Effector CD4-positive, alpha-beta T cell (primary cell): ENCODE measurements around the gene ESPN.
"Not testable (repeated sequence)": the region's sequence is repeated elsewhere in the genome, so short reads cannot be mapped to it uniquely, and the experiment has no call there.

Experiments used
- DNase-seq: peaks from one replicate; pipeline ENCODE4 v3.0.0-alpha.2; 2020

ESPN gene

DNA sequence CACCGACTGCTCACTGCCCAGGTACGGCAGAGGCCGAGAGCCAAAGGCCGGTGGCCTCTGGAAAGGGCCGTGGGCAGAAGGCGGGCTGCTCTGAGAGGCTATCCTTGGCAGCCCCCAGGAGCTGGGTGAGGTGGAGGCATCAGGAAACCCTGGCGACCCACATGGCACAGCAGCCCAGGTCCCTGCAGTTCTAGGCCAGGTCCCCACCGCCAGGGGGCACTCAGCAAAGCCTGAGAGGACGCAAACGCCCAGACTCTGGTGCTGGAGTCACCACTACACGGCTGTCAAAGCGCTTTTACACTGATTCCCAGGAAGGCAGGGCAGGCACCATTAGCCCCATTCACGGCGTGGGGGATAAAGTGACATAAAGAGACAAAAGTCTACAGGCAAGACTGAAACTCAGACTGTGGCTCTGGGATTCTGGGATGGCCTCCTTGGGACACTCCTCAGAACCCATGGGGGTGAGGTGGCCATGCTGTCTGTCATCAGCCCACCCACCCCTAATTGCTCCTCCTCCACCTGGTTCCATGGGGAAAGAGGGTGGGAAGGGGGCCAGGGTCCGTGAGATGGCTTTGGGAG is 61.9 kb downstream of the ESPN start:
- peak; percentile 84 for DNase-seq

DNA sequence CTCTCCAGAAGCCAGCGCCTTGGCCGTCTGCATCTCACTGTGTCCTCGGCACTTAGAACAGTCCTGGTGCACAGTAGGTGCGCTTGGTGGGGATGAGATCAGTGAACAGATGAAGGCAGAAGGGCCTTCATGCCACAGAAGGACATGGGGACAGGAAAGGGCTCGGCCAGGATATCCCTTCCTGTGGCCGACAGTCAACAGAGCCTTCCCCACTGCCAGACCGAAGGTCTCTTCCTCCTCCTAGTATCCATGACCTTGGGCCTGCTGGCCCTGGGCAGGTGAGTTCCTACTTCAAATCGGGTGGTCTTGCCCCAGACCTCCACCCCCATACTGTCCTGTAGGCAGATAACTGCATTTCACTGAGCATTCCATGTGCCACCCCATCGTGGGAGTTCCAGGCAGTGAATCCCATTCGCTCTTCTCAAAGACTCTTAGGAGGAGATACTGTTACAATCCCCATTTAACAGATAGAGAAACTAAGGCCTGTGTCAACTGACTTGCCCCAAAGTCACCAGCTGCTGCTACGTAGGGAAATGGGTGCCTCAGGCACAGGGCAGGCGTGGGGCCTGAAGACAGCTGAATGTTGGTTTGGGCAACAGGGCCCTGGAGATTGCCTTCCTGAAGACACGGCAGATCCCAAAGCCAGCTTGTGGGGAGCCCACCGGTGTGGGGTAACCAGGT is 63.4 kb downstream of the ESPN start:
- DNase-seq, result no peak

DNA sequence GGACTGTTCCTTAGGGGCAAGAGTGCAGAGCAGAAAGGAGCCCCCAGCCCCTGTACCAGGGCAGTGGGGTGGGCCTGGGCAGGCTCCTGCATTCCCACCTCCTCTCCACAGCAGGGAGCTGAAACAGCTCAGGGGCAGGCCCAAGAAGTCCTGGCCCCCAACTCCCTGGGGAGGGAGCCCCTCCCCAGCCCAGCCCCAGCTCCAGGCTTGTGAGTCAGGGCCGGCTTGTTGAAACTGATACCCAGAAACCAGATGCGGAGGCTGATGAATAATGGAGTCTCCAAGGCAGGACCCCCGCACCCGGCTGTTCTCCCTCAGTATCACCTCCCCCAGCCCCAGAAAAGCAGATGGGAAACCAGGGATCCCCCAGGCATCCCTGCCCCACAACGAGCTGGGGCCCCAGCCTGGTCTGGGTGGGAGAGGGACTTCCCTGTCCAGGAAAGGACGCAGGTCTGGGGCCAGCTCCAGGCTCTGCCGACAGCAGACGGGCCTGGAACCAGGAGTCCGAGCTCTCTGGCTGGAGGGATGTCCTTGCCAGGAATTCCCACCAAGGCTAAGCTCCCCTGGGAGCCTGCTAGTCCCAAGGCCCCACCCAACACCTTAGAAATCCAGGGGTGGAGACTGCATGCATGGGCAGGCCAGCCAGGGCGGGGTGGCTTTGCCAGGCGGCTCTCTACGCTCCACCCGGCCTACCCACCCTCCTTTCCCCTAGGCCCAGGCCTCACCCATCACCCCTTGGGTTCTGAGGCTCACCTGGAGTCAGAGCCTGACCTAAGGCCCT is 64.2 kb downstream of the ESPN start:
- no peak for DNase-seq

DNA sequence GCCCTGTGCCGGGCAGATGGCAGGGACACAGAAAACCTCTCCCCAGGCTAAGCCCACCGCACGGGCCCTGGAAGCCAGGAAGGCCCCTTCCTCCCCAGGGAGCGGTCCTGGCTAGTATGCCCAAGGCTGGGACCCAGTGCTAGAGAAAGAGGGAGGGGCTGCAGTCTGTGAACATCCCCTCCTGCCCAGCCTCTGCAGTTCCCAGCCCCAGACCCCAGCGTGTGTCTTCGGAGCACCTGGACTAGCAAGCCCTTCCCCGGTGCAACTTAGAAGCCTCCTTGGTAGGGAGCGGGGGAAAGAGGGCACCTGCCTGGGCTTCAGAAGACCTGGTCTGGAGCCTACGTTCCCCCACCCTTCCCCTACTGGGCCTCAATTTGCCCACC is 64.8 kb downstream of the ESPN start:
- DNase-seq, result no peak

DNA sequence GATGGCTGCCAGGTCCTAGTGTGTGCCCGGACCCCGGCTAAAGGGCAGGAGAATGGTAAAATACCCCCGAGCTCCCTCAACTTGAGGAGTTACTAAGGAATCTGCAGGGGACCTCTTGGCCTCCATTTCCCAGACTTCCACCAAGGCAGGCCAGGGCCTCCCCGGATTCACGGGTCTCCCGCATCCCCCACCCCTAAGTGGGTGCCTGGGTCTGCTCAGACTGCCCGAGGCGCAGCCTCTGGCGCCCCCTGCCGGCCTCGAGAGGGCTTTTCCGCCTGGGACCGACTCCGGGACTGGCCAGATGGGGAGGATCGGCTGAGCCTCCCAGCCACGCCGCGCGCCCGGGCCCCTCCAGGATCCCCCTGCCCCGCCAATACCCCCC is 65.2 kb downstream of the ESPN start:
- DNase-seq, result peak; percentile 72

DNA sequence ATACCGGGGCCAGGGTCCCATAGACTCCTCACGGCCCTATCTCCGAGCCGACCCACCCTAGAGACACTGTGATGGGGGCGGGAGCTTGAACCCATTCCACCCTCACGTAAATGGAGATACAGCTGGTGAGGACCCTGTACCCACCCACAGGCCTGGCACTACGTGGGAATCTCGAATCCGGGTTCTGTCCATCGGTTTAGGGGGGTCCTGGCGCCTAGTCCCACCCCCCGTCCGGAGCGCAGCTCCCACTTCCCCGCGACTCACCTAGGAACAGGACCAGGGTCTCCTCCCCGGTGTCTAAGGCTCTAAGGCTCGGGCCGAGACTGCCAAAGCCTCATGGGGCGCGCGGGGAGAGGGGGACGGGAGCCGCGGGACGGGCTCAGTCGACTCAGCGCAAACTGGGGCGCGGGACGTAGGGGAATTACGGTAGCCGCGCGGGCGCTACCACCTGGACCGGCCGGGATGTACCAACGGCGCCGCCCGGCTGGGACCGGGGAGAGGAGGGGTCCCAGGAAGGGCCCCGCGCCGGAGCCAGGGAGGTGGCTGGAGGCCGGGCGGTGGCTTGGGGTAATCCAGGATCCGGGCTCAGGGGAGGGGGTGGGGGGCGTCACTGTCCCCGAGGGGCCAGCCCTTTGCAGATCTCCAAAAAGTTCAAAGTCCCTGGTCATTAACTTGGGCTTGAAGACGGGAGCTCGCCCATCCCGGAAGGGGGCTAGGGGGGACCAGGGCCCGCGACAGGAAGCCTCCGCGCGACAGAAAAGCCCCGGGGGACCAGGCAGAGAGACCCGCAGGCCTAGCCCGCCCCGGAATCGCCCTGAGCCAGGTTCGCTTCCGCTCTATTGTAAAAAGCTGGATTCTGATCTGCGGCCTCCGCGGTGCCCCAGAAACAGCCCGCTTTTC is 65.9 kb downstream of the ESPN start:
- peak; percentile 22 for DNase-seq

DNA sequence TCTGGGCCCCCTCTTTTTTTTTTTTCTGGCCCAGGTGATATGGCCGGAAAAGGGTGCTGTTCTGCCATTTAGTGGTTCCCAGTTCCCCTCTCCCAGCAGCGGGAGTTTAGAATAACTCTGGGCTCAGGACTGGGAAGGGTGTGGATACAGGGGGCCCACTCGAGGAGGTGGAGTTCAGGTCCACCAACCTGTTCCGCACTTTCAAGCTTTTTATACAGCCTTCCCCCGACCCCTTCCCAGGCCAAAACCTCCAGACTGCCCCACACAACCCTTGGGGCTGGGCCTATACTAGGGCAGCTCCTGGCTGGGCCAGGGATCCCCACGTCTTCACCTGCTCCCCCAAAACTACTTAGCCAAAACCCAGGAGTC is 66.5 kb downstream of the ESPN start:
- DNase-seq, result no peak

DNA sequence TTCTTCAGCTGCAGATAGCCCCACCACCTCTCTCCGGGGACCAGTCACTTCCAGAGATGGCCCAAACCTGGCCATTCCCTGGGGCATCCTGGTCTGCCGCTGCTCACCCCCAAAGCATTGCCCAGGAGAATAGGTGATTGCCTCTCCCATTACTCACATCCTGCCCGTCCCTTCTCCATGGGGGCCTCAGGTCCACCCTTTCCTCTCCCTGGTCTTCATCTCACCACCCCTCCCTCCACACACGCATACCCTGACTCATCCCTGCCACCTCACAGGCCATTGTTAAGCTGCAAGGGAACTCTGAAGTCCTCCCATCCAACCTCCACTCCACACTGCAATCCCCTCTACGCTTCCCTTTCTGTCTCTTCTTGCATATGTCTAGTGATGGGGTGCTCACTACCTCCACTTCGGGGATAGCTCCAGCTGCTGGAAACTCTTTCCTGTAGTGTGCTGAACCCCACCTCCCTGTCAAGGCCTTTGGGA is 66.9 kb downstream of the ESPN start, which contains the start of gene PLEKHG5:
Gene PLEKHG5, minus strand, starts transcription at position 188 of the 483 bp plus-strand sequence. CDS start 14,096 bp downstream, outside the sequence.
- DNase-seq, result no peak

DNA sequence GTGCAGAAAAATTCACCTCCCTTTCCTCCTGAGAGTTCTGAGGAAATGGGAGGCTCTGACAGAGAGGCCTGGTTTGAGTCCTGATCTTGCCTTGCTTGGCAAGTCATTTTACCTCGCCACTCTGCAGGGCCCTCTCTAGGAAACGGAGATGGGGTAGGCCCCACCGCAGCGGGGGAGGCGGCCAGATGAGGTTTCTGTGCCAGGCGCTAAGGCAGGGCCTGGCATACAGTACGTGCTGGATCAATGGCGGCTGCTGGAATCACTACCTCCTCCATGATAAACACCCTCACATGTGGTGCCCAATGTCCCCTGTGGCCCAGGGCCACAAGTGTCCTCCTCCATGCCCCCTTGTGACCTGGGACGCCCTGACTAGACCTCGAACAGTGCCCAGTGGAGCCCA is 67.4 kb downstream of the ESPN start:
- DNase-seq, result no peak

DNA sequence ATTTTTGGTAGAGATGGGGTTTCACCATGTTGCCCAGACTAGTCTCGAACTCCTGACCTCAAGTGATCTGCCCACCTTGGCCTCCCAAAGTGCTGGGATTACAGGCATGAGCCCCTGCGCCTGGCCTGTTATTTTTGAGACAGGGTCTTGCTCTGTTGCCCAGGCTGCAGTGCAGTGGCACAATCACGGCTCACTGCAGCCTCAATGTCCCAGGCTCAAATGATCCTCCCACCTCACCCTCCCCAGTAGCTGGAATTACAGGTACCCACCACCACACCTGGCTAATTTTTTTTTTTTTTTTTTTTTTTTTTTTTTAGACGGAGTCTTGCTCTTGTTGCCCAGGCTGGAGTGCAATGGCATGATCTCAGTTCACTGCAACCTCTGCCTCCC is 69.3 kb downstream of the ESPN start:
- DNase-seq, result not testable (repeated sequence)

DNA sequence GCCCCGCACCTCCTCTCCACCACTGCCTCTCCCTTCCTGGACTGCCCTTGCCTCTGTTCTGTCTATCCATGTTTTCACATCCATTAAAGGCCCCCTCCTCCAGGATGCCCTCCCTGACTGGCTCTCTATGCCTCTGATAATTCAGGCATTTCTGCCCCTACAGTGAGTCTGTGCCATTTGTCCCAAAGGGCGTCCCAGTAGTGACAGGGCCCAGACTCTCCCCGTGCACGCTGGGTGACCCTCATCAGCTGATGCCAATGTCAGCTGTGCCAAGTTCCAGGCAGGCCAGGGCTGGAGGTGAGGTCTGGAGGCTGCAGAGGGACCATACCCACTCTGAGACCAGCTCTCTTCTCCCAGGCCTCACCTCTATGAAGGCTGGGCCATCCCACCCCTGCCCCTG is 70.1 kb downstream of the ESPN start:
- no peak for DNase-seq

DNA sequence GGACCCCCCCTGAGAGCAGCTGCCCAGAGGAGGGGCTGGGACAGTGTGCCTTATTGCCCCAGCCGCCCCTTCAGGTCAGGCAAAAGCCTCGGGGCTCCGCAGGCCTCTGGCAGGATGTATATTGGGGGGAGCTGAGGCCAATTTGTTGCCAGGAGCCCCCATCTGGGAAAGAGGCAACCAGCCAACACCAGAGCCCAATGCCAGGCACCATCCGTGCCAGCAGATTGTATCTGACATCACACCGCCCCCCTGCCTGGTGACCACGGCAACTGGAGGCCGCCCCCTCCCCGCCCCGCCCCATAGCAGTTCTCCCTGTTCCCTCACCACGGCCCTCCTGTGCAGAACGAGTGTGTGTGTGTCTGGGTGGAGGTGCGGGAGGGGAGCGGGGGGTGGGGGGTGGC is 70.5 kb downstream of the ESPN start:
- DNase-seq, result no peak

DNA sequence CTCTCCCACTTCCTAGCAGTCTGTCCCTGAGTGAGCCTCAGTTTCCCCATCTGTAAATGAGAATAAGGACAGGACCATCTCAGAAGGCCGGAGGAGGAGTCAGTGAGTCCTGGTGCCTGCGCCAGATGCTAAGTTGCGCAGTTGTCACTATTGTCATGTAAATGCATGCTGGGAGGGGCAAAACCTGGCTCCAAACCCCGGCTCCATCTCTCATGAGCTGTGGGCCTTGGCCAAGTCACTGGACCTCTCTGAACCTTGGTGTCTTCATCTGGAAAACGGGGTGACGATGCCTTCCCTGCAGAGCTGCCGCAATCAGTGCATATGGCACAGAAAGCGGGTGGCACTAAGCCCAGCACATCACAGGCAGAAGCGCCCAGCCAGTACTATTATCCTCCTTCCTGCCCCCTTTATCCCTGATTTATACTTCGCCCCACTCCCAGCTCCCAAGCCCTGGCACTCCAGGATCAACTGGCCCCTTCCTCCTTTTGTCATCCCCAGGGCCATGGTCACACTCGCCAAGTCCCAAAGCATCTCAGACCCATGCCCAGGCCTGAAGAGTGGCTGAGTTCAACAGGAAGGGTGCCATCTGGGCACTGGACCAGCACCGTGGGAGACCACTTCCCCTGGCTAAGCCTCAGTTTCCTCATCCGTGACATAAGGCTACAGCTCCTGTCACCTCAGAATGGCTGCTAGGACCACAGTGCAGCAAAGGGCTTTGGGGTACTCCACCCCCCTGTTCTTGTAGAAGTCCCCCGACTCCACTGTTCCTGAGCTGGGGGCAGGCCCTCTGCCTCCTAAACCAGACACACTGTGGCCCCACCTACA is 71.2 kb downstream of the ESPN start:
- no peak for DNase-seq

DNA sequence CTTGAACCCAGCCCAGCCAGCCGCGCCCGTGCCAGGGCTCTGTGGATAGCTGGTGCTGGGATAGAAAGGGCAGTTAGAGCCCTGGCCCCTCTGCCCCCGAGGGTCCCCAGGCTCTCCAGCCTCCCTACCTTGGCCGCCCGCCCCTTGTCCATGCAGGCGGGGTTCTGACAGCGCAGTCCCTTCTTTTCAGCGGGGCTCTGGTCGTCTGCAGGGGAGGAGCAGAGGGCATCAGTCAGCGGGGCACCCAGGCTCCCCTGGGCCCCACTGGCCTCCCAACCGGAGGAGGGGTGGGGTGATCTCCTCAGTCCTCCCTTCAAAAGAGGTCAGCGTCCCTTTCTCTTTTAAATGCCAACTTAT is 71.8 kb downstream of the ESPN start:
- DNase-seq, result no peak

DNA sequence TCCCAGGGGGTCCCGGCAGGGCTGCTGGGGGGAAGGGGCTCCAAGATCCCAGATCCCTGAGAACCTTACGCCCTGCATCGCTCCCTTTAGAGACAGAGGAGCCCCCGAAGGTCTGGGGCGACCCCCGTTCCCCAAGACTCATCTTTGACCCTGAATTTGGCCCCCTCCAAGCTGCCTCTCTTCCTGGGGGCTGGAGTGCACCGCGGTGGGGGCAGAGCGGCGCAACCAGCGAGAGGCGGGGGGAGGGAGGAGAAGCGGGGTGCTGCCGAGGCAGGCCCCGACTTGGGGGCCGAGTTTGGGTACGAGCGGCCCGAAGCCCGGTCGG is 72.3 kb downstream of the ESPN start:
- no peak for DNase-seq

DNA sequence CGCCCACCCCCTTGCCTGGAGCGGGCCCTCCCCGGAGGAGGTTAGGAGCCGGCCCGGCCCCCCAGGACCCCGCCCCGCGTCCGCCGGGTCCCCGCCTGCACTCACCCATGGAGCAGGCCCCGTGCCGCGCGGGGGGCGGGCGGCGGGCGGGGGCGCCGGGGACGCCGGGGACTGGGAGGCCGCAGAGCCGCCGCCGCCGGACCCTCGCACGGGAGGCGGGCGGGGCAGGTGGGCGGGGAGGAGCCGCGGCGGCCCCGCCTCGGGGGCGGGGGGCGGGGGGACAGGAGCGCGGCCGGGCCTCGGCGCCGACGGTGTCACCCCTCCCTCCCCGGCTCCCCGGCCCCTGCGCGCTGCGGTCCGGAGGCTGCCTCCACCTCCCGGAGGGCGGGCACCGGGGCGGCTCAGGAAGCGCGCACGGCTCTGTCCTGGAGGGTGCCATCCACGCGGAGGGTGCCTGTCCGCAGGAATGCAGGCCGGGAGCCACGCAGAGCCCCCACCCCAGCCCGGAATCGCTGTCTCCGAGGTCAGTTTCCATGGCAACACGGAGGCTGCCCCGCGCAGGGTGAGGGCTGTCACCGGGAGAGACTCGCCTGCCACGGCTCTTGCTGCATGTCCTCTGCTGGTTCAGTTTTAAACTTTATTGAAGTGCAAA is 72.8 kb downstream of the ESPN start:
- DNase-seq, result peak; percentile 41

DNA sequence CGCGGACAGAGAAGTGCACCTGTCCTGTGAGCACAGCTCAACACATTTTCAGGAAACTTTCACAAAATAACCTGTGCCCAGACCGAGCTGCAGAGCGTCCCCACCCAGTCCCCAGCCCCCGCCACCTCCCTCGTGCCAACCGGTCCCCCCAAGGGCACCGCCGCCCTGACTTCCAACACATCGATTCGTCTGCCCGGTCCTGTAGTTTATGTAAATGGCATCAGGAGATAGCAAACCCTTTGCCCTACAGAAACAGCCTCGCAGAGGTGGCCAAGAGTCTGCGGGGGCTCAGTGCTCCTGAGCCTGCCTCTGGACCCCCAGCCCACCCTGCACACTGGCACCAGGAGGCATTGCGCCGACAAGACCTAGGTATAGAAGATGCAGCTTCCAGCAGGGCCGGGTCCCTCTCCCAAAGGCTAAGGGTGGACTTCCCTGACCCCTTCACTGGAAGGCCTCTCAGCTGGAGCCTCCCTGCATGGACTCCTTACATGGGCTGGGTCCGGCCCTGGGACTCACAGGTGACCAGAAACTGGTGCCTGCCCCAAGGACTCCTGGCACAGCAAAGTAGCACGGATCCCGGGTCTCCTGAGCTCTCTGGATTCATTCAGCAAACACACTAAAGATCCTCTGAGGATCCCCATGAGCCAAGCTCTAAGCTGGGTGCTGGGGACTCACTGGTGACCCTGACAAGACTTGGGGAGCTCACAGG is 73.4 kb downstream of the ESPN start:
- no peak for DNase-seq

DNA sequence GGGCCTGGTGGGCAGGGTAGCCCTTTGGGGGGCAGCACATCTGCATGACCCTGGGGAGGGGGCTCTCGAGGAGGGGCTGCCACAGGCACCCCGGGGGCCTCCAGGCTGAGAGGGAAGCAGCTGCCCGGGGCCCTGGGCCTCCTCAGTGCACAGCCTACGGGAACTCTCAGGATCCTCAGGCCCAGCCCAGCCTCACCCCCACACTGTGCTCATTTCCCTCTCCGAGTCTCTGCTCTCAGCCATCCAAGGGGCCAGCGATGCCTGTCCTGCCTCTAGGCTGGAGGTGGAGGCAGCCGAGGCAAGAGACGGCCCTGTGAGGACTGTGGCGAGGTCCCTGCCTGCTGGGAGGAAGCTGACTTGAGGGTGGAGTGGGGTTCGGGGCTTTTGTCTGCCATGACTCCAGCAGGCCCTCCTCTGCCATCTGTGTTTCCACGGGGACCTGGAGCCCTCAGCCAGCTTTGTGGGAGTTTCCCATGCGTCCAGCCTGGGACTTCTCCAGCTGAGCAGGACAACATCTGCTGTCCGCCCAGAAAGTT is 74.1 kb downstream of the ESPN start:
- DNase-seq, result no peak

DNA sequence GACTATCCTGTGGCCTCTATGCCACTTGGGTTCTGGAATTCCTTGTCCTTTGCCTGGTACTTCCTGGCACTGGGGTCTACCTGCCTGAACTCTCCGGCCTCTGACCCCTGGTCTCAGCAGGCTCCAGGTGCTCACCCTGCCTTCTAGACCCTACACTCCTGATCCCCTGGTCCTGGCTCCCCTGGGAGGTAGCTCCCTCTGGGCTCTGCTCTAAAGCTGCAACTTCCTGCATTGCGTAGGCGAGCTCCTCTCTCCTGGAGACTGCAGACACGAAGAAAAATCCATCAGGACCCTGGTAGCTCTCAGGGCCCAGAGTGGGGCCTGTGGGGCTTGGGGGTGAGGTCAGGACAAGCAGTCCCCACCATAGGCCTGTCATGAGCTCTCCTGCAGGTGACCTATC is 74.7 kb downstream of the ESPN start:
- no peak for DNase-seq

DNA sequence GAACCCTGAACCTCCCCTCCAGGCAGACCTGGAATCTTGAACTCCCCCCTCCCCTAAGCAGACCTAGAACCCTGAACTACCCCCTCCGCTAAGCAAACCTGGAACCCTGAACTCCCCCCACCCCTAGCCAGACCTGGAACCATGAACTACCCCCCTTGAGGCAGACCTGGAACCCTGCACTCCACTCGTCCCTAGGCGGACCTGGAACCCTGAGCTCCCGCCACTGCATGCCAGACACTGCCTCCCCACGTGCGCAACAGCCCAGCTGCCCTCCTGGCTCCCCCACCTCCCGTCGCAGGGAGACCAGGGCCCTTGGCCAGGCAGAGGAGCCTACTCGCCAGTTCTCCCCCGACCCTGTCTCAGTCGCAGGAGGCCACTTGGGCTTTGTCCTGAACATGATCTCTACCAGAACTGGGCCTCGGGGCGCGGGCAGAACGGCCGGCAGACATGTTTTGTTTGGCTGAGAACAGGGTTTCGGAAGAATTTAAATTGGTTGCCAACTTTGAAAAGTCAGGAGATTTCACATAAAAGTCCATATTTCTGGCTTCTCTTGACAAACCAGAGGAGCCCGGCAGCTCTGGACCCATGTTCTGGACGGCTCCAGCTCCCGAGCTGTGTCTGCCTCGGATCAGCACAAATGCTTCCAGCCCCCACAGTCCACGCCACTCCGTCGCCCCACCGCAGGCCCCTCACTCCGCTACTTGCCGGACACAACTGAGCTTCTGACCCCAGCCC is 76.1 kb downstream of the ESPN start:
- no peak for DNase-seq
